NCI-H82 treated with DMSO at 0.1 percent for 48 hours (cell line): Measurements from ENCODE around the gene CACNA1C.

Experiments used
- DNase-seq: peaks from one replicate; lab custom pipeline; 2025; ENCODE audit not compliant: unreplicated experiment; lab: John Stamatoyannopoulos, UW

Gene CACNA1C

GRCh38 chr12:2493086-2493485 is 440.3 kb downstream of the CACNA1C start:
- DNase-seq, result no peak

- DNase-seq, result no peak
These were observed 441.9 kb downstream of the CACNA1C start for GRCh38 chr12:2494486-2495192.

- no peak for DNase-seq
These were observed 442.8 kb downstream of the CACNA1C start for GRCh38 chr12:2495417-2496112.

GRCh38 chr12:2498964-2499500 is 446.2 kb downstream of the CACNA1C start:
- no peak for DNase-seq

GRCh38 chr12:2501464-2502191 is 448.8 kb downstream of the CACNA1C start:
- no peak for DNase-seq

GRCh38 chr12:2503036-2503435 is 450.2 kb downstream of the CACNA1C start:
- no peak for DNase-seq

- DNase-seq, result no peak
These were observed 451.0 kb downstream of the CACNA1C start for GRCh38 chr12:2503762-2504161.

- DNase-seq, result no peak
These were observed 451.8 kb downstream of the CACNA1C start for GRCh38 chr12:2504577-2504976.

- no peak for DNase-seq
These were observed 455.0 kb downstream of the CACNA1C start for GRCh38 chr12:2507814-2508213.

GRCh38 chr12:2509137-2509536 is 456.4 kb downstream of the CACNA1C start:
- DNase-seq, result no peak

- DNase-seq, result no peak
These were observed 457.3 kb downstream of the CACNA1C start for GRCh38 chr12:2510045-2510444.

GRCh38 chr12:2513141-2514037 is 460.6 kb downstream of the CACNA1C start:
- DNase-seq, result no peak

- no peak for DNase-seq
These were observed 461.2 kb downstream of the CACNA1C start for GRCh38 chr12:2514038-2514340.

GRCh38 chr12:2520722-2521246 is 468.0 kb downstream of the CACNA1C start:
- no peak for DNase-seq

- DNase-seq, result no peak
These were observed 470.5 kb downstream of the CACNA1C start for GRCh38 chr12:2523317-2523716.

- no peak for DNase-seq
These were observed 471.1 kb downstream of the CACNA1C start for GRCh38 chr12:2523844-2524243.

- no peak for DNase-seq
These were observed 473.6 kb downstream of the CACNA1C start for GRCh38 chr12:2526371-2526770.

GRCh38 chr12:2528001-2528400 is 475.2 kb downstream of the CACNA1C start:
- no peak for DNase-seq

- DNase-seq, result no peak
These were observed 477.0 kb downstream of the CACNA1C start for GRCh38 chr12:2529807-2530206.

- no peak for DNase-seq
These were observed 478.6 kb downstream of the CACNA1C start for GRCh38 chr12:2531371-2531770.

- DNase-seq, result no peak
These were observed 480.2 kb downstream of the CACNA1C start for GRCh38 chr12:2533036-2533435.
